Esophagus muscularis mucosa (tissue), 4 donors: Measurements from ENCODE around the gene POLR2J. TPM values are rescaled to one million over a fixed set of nuclear protein-coding genes. Genes with fewer than 3 reads are reported as not detected.

ENCODE experiments used
- DNase-seq: peaks from one replicate; pipeline ENCODE4 v3.0.0-alpha.2; 2017; ENCODE audit errors: extremely low spot score
- H3K27ac ChIP-seq, 4 donors: fragments of 200-600 bp; sonication (generic); replicated peaks in 1 of 4; 1 replicate in 3 of 4; 2 replicates in 1 of 4; pipeline ENCODE4 v1.5.1; 2016 to 2019; ENCODE audit warnings: mild to moderate bottlenecking in 1 of 4
- H3K27me3 ChIP-seq, 4 donors: fragments of 200-600 bp; sonication (generic); one replicate each; pipeline versions ENCODE4 v1.5.1 to v1.6.0; 2016 to 2019
- H3K36me3 ChIP-seq, 4 donors: fragments of 200-600 bp; sonication (generic); one replicate each; pipeline ENCODE4 v1.5.1; 2016 to 2019
- H3K4me1 ChIP-seq, 4 donors: fragments of 200-600 bp; sonication (generic); one replicate each; pipeline ENCODE4 v1.5.1; 2016 to 2019
- H3K4me3 ChIP-seq, 4 donors: fragments of 200-600 bp; sonication (generic); 1 replicate in 2 of 4; 2 replicates in 2 of 4; pipeline ENCODE4 v1.5.1; 2016 to 2019; ENCODE audit warnings: mild to moderate bottlenecking in 4 of 4, moderate library complexity in 1 of 4
- H3K9me3 ChIP-seq, 4 donors: fragments of 200-600 bp; sonication (generic); 1 replicate in 3 of 4; 2 replicates in 1 of 4; pipeline ENCODE4 v1.5.1; 2016 to 2019
- POLR2A ChIP-seq: fragments of 450-650 bp; IDR thresholded peaks from one replicate; pipeline ENCODE4 v1.6.1; 2017; ENCODE audit warnings: antibody characterized with exemption, moderate library complexity, mild to moderate bottlenecking, low read depth
- POLR2AphosphoS5 ChIP-seq, 2 donors: sonication (generic); formaldehyde crosslinking; IDR thresholded peaks; one replicate each; pipeline ENCODE4 v1.6.1; 2017; ENCODE audit warnings: antibody characterized with exemption in 2 of 2
- WGBS: methylation state at CpG from one replicate; pipeline ENCODE4 v1.1.5; 2018; 5-methylcytosine and 5-hydroxymethylcytosine counted together
- intact Hi-C: fragments of 100-400 bp; cut with DNase I; formaldehyde crosslinking; loops from one replicate; pipeline ENCODE4 v1.15.1; 2023
- total RNA-seq, 4 donors: library from RNA; depleted of rRNA; stranded (reverse); fragments of >200 nt; gene quantifications; one replicate each; pipeline versions ENCODE4 v1.1.0 to v1.2.1, GENCODE V29; 2016

The POLR2J gene
- total RNA-seq, 4 donors from 2014 or later, result 20.7 to 31.1 (median 25.8) TPM

GRCh38 chr7:102424787-102425218, 53.9 kb downstream of the POLR2J start:
- intact Hi-C loops, result no loop called here
- Histone ChIP-seq H3K4me1 (peaks cover 0 to 7% (median 0%) of the 10 kb centered on the region in 4 donors), H3K27ac (no peak overlapping the region), H3K36me3 (peaks cover 29 to 79% (median 71%) of the 10 kb centered on the region in 4 donors), H3K4me3 (no peak overlapping the region), H3K9me3 (no peaks in the 10 kb centered on the region), H3K27me3 (no peaks in the 10 kb centered on the region)
- DNase-seq, result no peak
- TF ChIP-seq POLR2A (no peak), POLR2AphosphoS5 (IDR thresholded peaks at IDR 0.05) (no peak)
- 94% methylated on average over 9 of the region's 13 CpGs for WGBS

DNA sequence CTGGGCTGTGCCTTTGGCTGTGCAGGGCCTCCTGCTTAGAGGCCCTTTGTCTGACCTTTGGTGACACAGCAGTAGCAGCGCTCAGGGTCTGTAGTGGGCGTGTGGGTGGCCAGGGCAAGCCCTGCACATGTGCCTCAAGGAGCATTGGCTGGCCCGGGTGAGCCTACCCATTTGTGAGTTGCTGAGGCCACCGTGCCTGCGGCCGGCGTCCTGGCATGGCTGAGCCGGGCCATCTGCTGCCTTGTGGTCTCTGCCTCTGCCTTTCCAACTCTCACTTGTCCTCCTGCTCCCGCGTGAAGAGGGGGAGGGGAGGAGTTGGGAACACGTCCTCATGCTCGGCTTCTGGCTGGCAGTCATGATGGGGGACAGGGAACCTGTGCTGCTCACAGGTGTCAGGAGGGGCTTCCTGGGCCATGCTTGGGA, 54.6 kb downstream of the POLR2J start:
- no peak overlapping the region for H3K27ac ChIP-seq
- peaks cover 0 to 7% (median 0%) of the 10 kb centered on the region in 4 donors for H3K4me1 ChIP-seq
- peaks cover 29 to 85% (median 75%) of the 10 kb centered on the region in 4 donors for H3K36me3 ChIP-seq
- no peak for DNase-seq
- no peak overlapping the region for H3K4me3 ChIP-seq
- no peak for TF ChIP-seq POLR2A
- no peaks in the 10 kb centered on the region for H3K9me3 ChIP-seq
- no peaks in the 10 kb centered on the region for H3K27me3 ChIP-seq
- 65% methylated on average over 4 of the region's 12 CpGs for WGBS
- intact Hi-C loops, result no loop called here

Other genes starting within 250 kb of the POLR2J start
- gene SH2B2, start 192.1 kb downstream of the POLR2J start, total RNA-seq, result 10 to 100 TPM in 1 of 4 donors, 1 to 10 TPM in 3; 3.7 to 10.9 (median 8.9) TPM
- gene SPDYE6, start 122.5 kb downstream of the POLR2J start, total RNA-seq, result not detected
- gene PRKRIP1, start 82.6 kb downstream of the POLR2J start, total RNA-seq, result 10 to 100 TPM; 14.7 to 21.6 (median 19.2) TPM
- 10 to 100 TPM in 3 of 4 donors, 1 to 10 TPM in 1; 6.2 to 16.0 (median 12.3) TPM for gene ORAI2, start 45.3 kb downstream of the POLR2J start, total RNA-seq
- 10 to 100 TPM in 3 of 4 donors, 1 to 10 TPM in 1; 8.3 to 19.4 (median 16.0) TPM for gene ALKBH4, start 14.1 kb downstream of the POLR2J start, total RNA-seq
- gene LRWD1, start 13.9 kb downstream of the POLR2J start, total RNA-seq, result 10 to 100 TPM in 3 of 4 donors, 1 to 10 TPM in 1; 10.0 to 32.7 (median 17.0) TPM
- gene RASA4B, start 38.9 kb upstream of the POLR2J start, total RNA-seq, result 10 to 100 TPM in 3 of 4 donors, 1 to 10 TPM in 1; 4.2 to 39.2 (median 18.5) TPM
- 1 to 10 TPM; 1.2 to 7.1 (median 2.0) TPM for gene UPK3BL2, start 64.8 kb upstream of the POLR2J start, total RNA-seq
- not detected for gene SPDYE2, start 72.3 kb upstream of the POLR2J start, total RNA-seq
- 10 to 100 TPM in 2 of 4 donors, 1 to 10 TPM in 2; 6.3 to 15.6 (median 11.0) TPM for gene POLR2J3, start 93.7 kb upstream of the POLR2J start, total RNA-seq
- 10 to 100 TPM; 32.0 to 73.9 (median 39.7) TPM for gene RASA4, start 137.8 kb upstream of the POLR2J start, total RNA-seq
- gene UPK3BL1, start 163.9 kb upstream of the POLR2J start, total RNA-seq, result 10 to 100 TPM; 15.9 to 36.4 (median 18.6) TPM
- gene SPDYE2B, start 171.4 kb upstream of the POLR2J start, total RNA-seq, result not detected
- 1 to 10 TPM in 3 of 4 donors, under 1 TPM in 1; 0.45 to 3.7 (median 1.9) TPM for gene POLR2J2, start 192.7 kb upstream of the POLR2J start, total RNA-seq